NAMALWA (cell line): ENCODE measurements around the gene ZDHHC5.
A peak's percentile ranks its signal among the peaks of the same experiment; 100 is the strongest.

Source experiments
- DNase-seq: peaks from one replicate; pipeline ENCODE4 v3.0.0-alpha.2; 2015; ENCODE audit warnings: low spot score

The ZDHHC5 gene

GRCh38 chr11:57729479-57729878, 61.6 kb downstream of the ZDHHC5 start:
- no peak for DNase-seq

- no peak for DNase-seq
These were observed 64.7 kb downstream of the ZDHHC5 start for GRCh38 chr11:57732661-57733060.

GRCh38 chr11:57735619-57736298, 67.8 kb downstream of the ZDHHC5 start:
- DNase-seq = no peak

- peak; percentile 97 for DNase-seq
These were observed 73.5 kb downstream of the ZDHHC5 start, which contains the start of gene SELENOH for GRCh38 chr11:57741132-57742086. Gene SELENOH (plus strand): TSS chr11:57741491. CDS start chr11:57741596, 105 bp downstream.

GRCh38 chr11:57742087-57742452, 74.2 kb downstream of the ZDHHC5 start:
- no peak for DNase-seq

GRCh38 chr11:57744357-57744756, 76.4 kb downstream of the ZDHHC5 start:
- no peak for DNase-seq

GRCh38 chr11:57745206-57745605, 77.3 kb downstream of the ZDHHC5 start:
- DNase-seq = no peak

- no peak for DNase-seq
These were observed 79.0 kb downstream of the ZDHHC5 start for GRCh38 chr11:57746920-57747319.
